Stimulated activated CD4-positive, alpha-beta T cell treated with anti-CD3 and anti-CD28 coated beads, Interleukin-12 subunit alpha, Interleukin-12 subunit beta, amount 100 ng/mL, for 4 hours (primary cell): ENCODE measurements around the gene SLC36A1.

Source experiments
- DNase-seq: peaks from one replicate; pipeline ENCODE4 v3.0.0-alpha.2; 2020

Gene SLC36A1

GRCh38 chr5:151454166-151454565 is 6.8 kb downstream of the SLC36A1 start:
- DNase-seq, result no peak

- DNase-seq, result no peak
Observed at GRCh38 chr5:151454889-151455288, 7.5 kb downstream of the SLC36A1 start.

- no peak for DNase-seq
Observed at GRCh38 chr5:151456321-151456940, 9.0 kb downstream of the SLC36A1 start.

- no peak for DNase-seq
Observed at GRCh38 chr5:151458314-151458713, 10.9 kb downstream of the SLC36A1 start.

GRCh38 chr5:151459680-151460324 is 12.4 kb downstream of the SLC36A1 start:
- DNase-seq, result no peak

GRCh38 chr5:151461312-151461711 is 13.9 kb downstream of the SLC36A1 start:
- no peak for DNase-seq

- DNase-seq, result no peak
Observed at GRCh38 chr5:151463137-151464029, 16.0 kb downstream of the SLC36A1 start.

- no peak for DNase-seq
Observed at GRCh38 chr5:151464101-151464500, 16.7 kb downstream of the SLC36A1 start.

GRCh38 chr5:151465476-151465875 is 18.1 kb downstream of the SLC36A1 start:
- no peak for DNase-seq

GRCh38 chr5:151467576-151467975 is 20.2 kb downstream of the SLC36A1 start:
- DNase-seq, result no peak

- no peak for DNase-seq
Observed at GRCh38 chr5:151469386-151469785, 22.0 kb downstream of the SLC36A1 start.

- DNase-seq, result no peak
Observed at GRCh38 chr5:151469992-151470391, 22.6 kb downstream of the SLC36A1 start.

- no peak for DNase-seq
Observed at GRCh38 chr5:151470439-151470838, 23.0 kb downstream of the SLC36A1 start.

- no peak for DNase-seq
Observed at GRCh38 chr5:151471276-151471675, 23.9 kb downstream of the SLC36A1 start.

GRCh38 chr5:151474799-151475198 is 27.4 kb downstream of the SLC36A1 start:
- DNase-seq, result no peak

- DNase-seq, result no peak
Observed at GRCh38 chr5:151475388-151475787, 28.0 kb downstream of the SLC36A1 start.

- no peak for DNase-seq
Observed at GRCh38 chr5:151476016-151476415, 28.6 kb downstream of the SLC36A1 start.

GRCh38 chr5:151477101-151477500 is 29.7 kb downstream of the SLC36A1 start:
- DNase-seq, result no peak

GRCh38 chr5:151480384-151481293 is 33.2 kb downstream of the SLC36A1 start:
- no peak for DNase-seq

- no peak for DNase-seq
Observed at GRCh38 chr5:151483176-151483575, 35.8 kb downstream of the SLC36A1 start.

GRCh38 chr5:151483647-151484046 is 36.2 kb downstream of the SLC36A1 start:
- no peak for DNase-seq

- DNase-seq, result no peak
Observed at GRCh38 chr5:151487544-151487943, 40.1 kb downstream of the SLC36A1 start.

GRCh38 chr5:151490627-151491026 is 43.2 kb downstream of the SLC36A1 start:
- DNase-seq, result no peak
